Endodermal cell (in vitro differentiated cells): Measurements from ENCODE around the gene PARP16. TPM values are rescaled to one million over a fixed set of nuclear protein-coding genes. Genes with fewer than 3 reads are reported as not detected.
"Not testable (repeated sequence)": the region's sequence is repeated elsewhere in the genome, so short reads cannot be mapped to it uniquely, and the experiment has no call there.

Experiments
- DNase-seq: peaks from one replicate; pipeline ENCODE4 v3.0.0-alpha.2; 2017
- H3K27ac ChIP-seq: 2 replicates; pipeline ENCODE4 v1.5.1; 2013; ENCODE audit warnings: mild to moderate bottlenecking, low read depth, low read length, moderate library complexity
- H3K27me3 ChIP-seq: 2 replicates; pipeline ENCODE4 v1.6.1; 2013; ENCODE audit warnings: mild to moderate bottlenecking, low read length, moderate library complexity; ENCODE audit not compliant: insufficient read depth, control insufficient read depth, poor library complexity, severe bottlenecking
- H3K36me3 ChIP-seq: 2 replicates; pipeline ENCODE4 v1.7.0; 2013; ENCODE audit warnings: mild to moderate bottlenecking, low read length, moderate library complexity; ENCODE audit not compliant: control insufficient read depth, insufficient read depth
- H3K4me1 ChIP-seq: one replicate; pipeline ENCODE4 v1.7.0; 2013; ENCODE audit warnings: low read length; ENCODE audit not compliant: control insufficient read depth, insufficient read depth
- H3K4me3 ChIP-seq: 2 replicates; pipeline ENCODE4 v1.5.1; 2013; ENCODE audit warnings: mild to moderate bottlenecking, low read length, moderate library complexity
- H3K9ac ChIP-seq: 2 replicates; pipeline ENCODE4 v1.6.1; 2013; ENCODE audit warnings: mild to moderate bottlenecking, low read length, moderate library complexity; ENCODE audit not compliant: poor library complexity, severe bottlenecking; ENCODE audit errors: extremely low read depth
- H3K9me3 ChIP-seq: 2 replicates; pipeline ENCODE4 v1.6.1; 2013; ENCODE audit warnings: mild to moderate bottlenecking, low read length, moderate library complexity; ENCODE audit not compliant: control insufficient read depth
- H3K27ac Mint-ChIP-seq: 2 replicates; pipeline ENCODE4 v1.8.0; 2020; ENCODE audit warnings: mixed read lengths
- H3K27me3 Mint-ChIP-seq: 2 replicates; pipeline ENCODE4 v1.8.0; 2021; ENCODE audit warnings: mild to moderate bottlenecking, mixed read lengths; ENCODE audit not compliant: insufficient read depth
- H3K36me3 Mint-ChIP-seq: 2 replicates; pipeline ENCODE4 v1.8.0; 2020; ENCODE audit warnings: low read depth, mixed read lengths
- H3K4me1 Mint-ChIP-seq: 2 replicates; pipeline ENCODE4 v1.8.0; 2020; ENCODE audit warnings: mixed read lengths
- H3K4me3 Mint-ChIP-seq: 2 replicates; pipeline ENCODE4 v1.8.0; 2020; ENCODE audit warnings: mild to moderate bottlenecking, moderate library complexity, mixed read lengths
- H3K9me3 Mint-ChIP-seq: 2 replicates; pipeline ENCODE4 v1.8.0; 2020; ENCODE audit warnings: mild to moderate bottlenecking, mixed read lengths
- WGBS, 2 experiments: methylation state at CpG; one replicate each; pipeline versions ENCODE4 v1.1.5 to v1.1.7; 2013; ENCODE audit warnings: missing lambda C conversion rate in 2 of 2, mixed read lengths in 1 of 2; ENCODE audit not compliant: insufficient coverage in 1 of 2, insufficient read length in 1 of 2; 5-methylcytosine and 5-hydroxymethylcytosine counted together
- total RNA-seq, 2 donors: library from RNA; stranded (reverse); fragmentation: NEBNext Ultra II Directional in 1 of 2; extraction: Animal tissue kit (Norgen Biotek cat#: 25700) in 1 of 2; gene quantifications; 2 replicates in 1 of 2; 3 replicates in 1 of 2; pipeline ENCODE4 v1.2.1, GENCODE V29; 2021
- TF ChIP-seq, protein P1 (sequence below): fragments of 200-600 bp; sonication (generic); conservative IDR thresholded peaks from 2 replicates; pipeline ENCODE4 v1.5.0; 2021; ENCODE audit warnings: antibody characterized with exemption, mild to moderate bottlenecking

The PARP16 gene
- total RNA-seq, 2 donors from 2014 or later, result 4.3 to 11.6 TPM

- H3K27ac Mint-ChIP-seq, result no peak overlapping the region
- peak overlapping the region; percentile 24 for H3K27ac ChIP-seq
- no peaks in the 10 kb centered on the region for H3K27me3 Mint-ChIP-seq
- no peaks in the 10 kb centered on the region for H3K4me1 Mint-ChIP-seq
- no peaks in the 10 kb centered on the region for H3K9me3 ChIP-seq
- WGBS, 2 experiments, result 88 to 96% methylated on average over 5 to 8 of the region's 8 CpGs
- no peaks in the 10 kb centered on the region for H3K27me3 ChIP-seq
- no peak overlapping the region for H3K4me3 ChIP-seq
- TF ChIP-seq, protein P1, sequence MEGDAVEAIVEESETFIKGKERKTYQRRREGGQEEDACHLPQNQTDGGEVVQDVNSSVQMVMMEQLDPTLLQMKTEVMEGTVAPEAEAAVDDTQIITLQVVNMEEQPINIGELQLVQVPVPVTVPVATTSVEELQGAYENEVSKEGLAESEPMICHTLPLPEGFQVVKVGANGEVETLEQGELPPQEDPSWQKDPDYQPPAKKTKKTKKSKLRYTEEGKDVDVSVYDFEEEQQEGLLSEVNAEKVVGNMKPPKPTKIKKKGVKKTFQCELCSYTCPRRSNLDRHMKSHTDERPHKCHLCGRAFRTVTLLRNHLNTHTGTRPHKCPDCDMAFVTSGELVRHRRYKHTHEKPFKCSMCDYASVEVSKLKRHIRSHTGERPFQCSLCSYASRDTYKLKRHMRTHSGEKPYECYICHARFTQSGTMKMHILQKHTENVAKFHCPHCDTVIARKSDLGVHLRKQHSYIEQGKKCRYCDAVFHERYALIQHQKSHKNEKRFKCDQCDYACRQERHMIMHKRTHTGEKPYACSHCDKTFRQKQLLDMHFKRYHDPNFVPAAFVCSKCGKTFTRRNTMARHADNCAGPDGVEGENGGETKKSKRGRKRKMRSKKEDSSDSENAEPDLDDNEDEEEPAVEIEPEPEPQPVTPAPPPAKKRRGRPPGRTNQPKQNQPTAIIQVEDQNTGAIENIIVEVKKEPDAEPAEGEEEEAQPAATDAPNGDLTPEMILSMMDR, result no peak
- H3K9me3 Mint-ChIP-seq, result no peaks in the 10 kb centered on the region
- no peak overlapping the region for H3K9ac ChIP-seq
- H3K4me1 ChIP-seq, result peaks cover 9% of the 10 kb centered on the region
- H3K36me3 Mint-ChIP-seq, result no peaks in the 10 kb centered on the region
- no peak overlapping the region for H3K4me3 Mint-ChIP-seq
- H3K36me3 ChIP-seq, result no peaks in the 10 kb centered on the region
- no peak for DNase-seq
Observed at GRCh38 chr15:65246026-65246714, 40.5 kb downstream of the PARP16 start.

DNA sequence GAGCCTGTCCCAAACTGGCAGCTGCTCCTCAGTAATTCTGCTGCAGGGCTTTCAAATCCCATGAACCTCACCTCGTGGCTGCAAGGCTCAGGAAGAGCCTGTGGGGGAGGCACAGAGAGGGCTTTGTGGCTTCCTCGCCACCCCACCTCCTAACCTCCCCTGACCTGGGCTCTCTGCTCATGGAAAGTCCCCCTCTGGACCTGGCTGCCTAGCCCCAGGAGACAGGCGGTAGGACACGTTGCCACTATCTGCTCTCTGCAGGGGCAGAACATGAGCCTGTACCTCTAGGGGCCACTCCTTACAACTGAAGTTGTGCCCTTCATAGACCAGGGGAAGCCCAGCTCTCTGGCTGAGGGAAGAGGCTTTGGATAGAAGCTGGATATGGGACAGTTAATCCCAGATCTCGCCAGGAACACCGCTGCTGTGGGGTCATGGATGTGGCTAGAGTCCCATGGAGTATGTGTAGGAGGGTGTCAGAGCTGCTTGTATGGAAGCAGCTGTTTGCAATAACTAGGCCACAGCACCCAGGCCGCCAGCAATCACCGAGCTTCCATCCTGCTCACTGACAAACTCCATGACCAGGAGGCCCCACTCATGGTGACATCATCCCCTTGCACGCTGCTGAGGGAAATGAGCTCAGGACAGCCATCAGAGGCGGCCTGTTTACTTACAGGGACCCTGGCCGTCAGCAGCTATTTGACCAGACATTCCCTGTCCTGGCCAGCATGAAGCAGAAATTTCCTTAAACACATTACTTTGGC, 41.4 kb downstream of the PARP16 start:
- no peak overlapping the region for H3K27ac Mint-ChIP-seq
- H3K4me3 Mint-ChIP-seq, result no peak overlapping the region
- H3K36me3 Mint-ChIP-seq, result no peaks in the 10 kb centered on the region
- no peaks in the 10 kb centered on the region for H3K9me3 Mint-ChIP-seq
- H3K9me3 ChIP-seq, result no peaks in the 10 kb centered on the region
- no peaks in the 10 kb centered on the region for H3K4me1 Mint-ChIP-seq
- no peak overlapping the region for H3K9ac ChIP-seq
- no peaks in the 10 kb centered on the region for H3K27me3 ChIP-seq
- H3K27me3 Mint-ChIP-seq, result no peaks in the 10 kb centered on the region
- peaks cover 9% of the 10 kb centered on the region for H3K4me1 ChIP-seq
- no peak overlapping the region for H3K4me3 ChIP-seq
- WGBS, 2 experiments, result 93 to 100% methylated on average over 4 to 11 of the region's 11 CpGs
- no peaks in the 10 kb centered on the region for H3K36me3 ChIP-seq
- TF ChIP-seq, protein P1, result no peak
- DNase-seq, result no peak
- H3K27ac ChIP-seq, result peak overlapping the region; percentile 24

GRCh38 chr15:65244638-65245037, 42.0 kb downstream of the PARP16 start:
- TF ChIP-seq, protein P1, result no peak
- Histone ChIP-seq H3K9ac (no peak overlapping the region), H3K27me3 (no peaks in the 10 kb centered on the region), H3K36me3 (no peaks in the 10 kb centered on the region), H3K27ac (no peak overlapping the region), H3K4me3 (no peak overlapping the region), H3K9me3 (no peaks in the 10 kb centered on the region), H3K4me1 (peaks cover 9% of the 10 kb centered on the region)
- no peaks in the 10 kb centered on the region for H3K9me3 Mint-ChIP-seq
- no peak overlapping the region for H3K27ac Mint-ChIP-seq
- no peaks in the 10 kb centered on the region for H3K4me1 Mint-ChIP-seq
- H3K36me3 Mint-ChIP-seq, result no peaks in the 10 kb centered on the region
- no peaks in the 10 kb centered on the region for H3K27me3 Mint-ChIP-seq
- no peak overlapping the region for H3K4me3 Mint-ChIP-seq
- no peak for DNase-seq

- not testable (repeated sequence) for H3K9me3 Mint-ChIP-seq, H3K36me3 Mint-ChIP-seq, H3K27ac Mint-ChIP-seq, H3K9ac ChIP-seq, H3K4me3 ChIP-seq, H3K4me3 Mint-ChIP-seq, H3K27me3 ChIP-seq, DNase-seq, H3K4me1 ChIP-seq, H3K4me1 Mint-ChIP-seq, H3K9me3 ChIP-seq, H3K27me3 Mint-ChIP-seq, H3K27ac ChIP-seq, H3K36me3 ChIP-seq
- WGBS, 2 experiments, result 89 to 98% methylated on average over 3 to 6 of the region's 8 CpGs
Observed at GRCh38 chr15:65236443-65236842, 50.2 kb downstream of the PARP16 start.
